HTERT RPE-1 (cell line): ENCODE measurements around the gene SHROOM1.

Source experiments
- in situ Hi-C: fragments of 300-500 bp; cut with MboI; formaldehyde crosslinking; loops from 4 replicates; pipeline ENCODE4 v1.14.3; 2020; ENCODE audit warnings: low sequenced_read_pairs

The SHROOM1 gene

GRCh38 chr5:132778856-132779255 is 51.6 kb downstream of the SHROOM1 start:
- in situ Hi-C loops = no loop called here

- in situ Hi-C loops = no loop called here
These were observed 52.3 kb downstream of the SHROOM1 start for GRCh38 chr5:132778129-132778528.

GRCh38 chr5:132777209-132778069 is 53.0 kb downstream of the SHROOM1 start, which contains the start of gene SEPTIN8:
TSS of gene SEPTIN8 (minus strand) at chr5:132777239. CDS start at chr5:132777137, 102 bp downstream.
- in situ Hi-C loops = no loop called here

- in situ Hi-C loops = no loop called here
These were observed 53.6 kb downstream of the SHROOM1 start for GRCh38 chr5:132776938-132777208.

GRCh38 chr5:132776131-132776937 is 54.1 kb downstream of the SHROOM1 start:
- in situ Hi-C loops = no loop called here

GRCh38 chr5:132775476-132775961 is 54.9 kb downstream of the SHROOM1 start:
- in situ Hi-C loops = no loop called here

- in situ Hi-C loops = no loop called here
These were observed 55.6 kb downstream of the SHROOM1 start for GRCh38 chr5:132774896-132775295.

- in situ Hi-C loops = no loop called here
These were observed 56.0 kb downstream of the SHROOM1 start for GRCh38 chr5:132774406-132774805.

- in situ Hi-C loops = no loop called here
These were observed 56.7 kb downstream of the SHROOM1 start for GRCh38 chr5:132773601-132774355.

- in situ Hi-C loops = no loop called here
These were observed 57.3 kb downstream of the SHROOM1 start for GRCh38 chr5:132773114-132773513.

- in situ Hi-C loops = no loop called here
These were observed 58.0 kb downstream of the SHROOM1 start for GRCh38 chr5:132772291-132773070.
